Measurements from ENCODE around the gene HS3ST6.
"Not testable (repeated sequence)": the region's sequence is repeated elsewhere in the genome, so short reads cannot be mapped to it uniquely, and the experiment has no call there.

HS3ST6 gene

GRCh38 chr16:1876066-1876465, 42.1 kb downstream of the HS3ST6 start:
- not testable (repeated sequence) for DNase-seq

GRCh38 chr16:1874854-1875253, 43.4 kb downstream of the HS3ST6 start:
- no peak for DNase-seq

DNA sequence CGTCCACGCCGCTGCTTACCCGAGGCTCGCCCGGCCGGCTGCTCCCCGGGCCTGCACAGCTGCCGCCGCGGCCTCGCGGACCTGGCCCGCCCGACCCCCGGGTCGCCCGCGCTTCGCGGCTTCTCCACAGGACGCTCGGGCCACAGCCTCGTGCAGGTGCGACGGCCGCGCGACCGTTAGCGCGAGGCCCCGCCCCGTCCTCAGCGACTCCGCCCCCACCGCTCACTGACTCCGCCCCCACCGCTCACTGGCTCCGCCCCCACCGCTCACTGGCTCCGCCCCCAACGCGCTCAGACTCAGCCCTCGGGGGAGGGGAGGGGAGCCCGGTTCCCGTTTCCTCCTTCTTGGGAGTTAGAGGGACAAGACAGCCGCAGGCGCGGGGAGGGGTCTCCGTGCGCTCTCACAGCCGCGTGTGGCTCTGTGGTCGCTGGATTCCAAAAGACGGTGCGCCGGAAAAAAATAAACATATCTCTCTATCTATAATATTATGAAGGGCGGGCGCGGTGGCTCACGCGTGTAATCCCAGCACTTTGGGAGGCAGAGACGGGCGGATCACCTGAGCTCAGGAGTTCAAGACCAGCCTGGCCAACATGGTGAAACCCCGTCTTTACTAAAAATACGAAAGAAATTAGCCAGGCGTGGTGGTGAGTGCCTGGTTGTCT, 46.1 kb downstream of the HS3ST6 start, which contains the start of gene MEIOB:
TSS of gene MEIOB (minus strand) at position 191 of the 662 bp plus-strand sequence. CDS start 3,989 bp downstream, outside the sequence.
- DNase-seq = peak in 1 of 2 experiments; percentile 40

DNA sequence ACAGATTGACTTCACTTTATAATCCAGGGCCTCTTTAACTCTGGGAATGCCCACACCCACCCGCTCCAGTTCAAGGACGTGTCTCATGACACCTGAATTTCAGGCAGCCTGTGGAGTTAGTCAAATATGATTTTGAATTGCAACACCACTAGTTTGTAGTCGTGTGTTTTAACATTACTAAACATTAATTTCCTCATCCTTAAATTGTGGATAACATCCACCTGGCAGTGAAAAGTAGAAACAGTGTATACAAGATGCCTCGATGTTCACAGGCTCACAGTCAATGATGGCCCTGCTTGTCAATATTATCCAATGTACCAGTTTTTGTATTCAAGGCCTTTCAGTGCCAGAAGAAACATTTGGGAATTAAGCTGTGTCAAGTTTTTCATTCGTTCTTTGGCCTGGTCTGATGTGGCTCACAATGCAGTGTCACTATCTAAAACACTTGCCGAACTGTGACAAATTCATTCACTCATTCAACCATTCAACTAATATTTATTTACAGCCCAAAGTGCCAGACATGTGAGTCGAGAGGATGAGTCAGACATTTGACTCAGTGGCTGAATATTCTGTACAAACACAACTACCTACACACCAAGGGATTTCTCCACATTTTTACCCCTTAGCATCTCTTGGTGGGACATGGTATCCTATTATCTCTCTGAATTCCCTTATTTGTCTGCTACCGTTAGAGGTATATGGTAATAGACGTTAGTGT, 47.7 kb downstream of the HS3ST6 start:
- no peak for DNase-seq

DNA sequence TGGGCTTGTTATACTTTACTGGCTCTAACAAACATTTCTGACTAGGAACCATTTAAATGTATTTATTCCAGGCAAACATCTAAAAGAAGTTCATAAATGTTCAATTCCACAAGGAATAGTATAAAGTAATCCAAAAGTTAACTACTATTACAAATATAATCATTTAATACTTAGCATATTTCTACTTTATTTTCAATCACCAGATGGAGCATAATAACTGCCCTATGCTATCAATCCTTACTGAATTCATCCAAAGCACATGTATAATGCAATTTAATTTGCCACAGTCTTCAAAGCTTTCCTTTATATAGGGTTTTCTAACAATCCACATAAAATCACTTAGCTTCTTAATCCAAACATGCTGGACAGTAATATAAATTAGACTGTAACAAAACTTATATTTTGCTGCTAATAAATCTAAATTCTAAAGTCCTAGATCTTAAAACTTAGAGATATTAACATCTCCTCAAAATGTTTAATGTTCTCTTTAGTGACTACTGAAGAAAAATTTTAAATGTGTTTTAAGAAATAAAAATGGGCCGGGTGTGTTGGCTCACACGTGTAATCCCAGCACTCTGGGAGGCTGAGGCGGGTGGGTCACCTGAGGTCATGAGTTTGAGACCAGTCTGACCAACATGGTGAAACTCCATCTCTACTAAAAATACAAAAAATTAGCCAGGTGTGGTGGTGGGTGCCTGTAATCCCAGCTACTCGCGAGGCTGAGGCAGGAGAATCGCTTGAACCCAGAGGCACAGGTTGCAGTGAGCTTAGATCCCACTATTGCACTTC, 52.1 kb downstream of the HS3ST6 start:
- DNase-seq = no peak

- DNase-seq = peak in 1 of 2 experiments; percentile 4
These were observed 54.3 kb downstream of the HS3ST6 start for GRCh38 chr16:1863681-1864460.

GRCh38 chr16:1862394-1862793, 55.8 kb downstream of the HS3ST6 start:
- no peak for DNase-seq

GRCh38 chr16:1861730-1862129, 56.5 kb downstream of the HS3ST6 start:
- DNase-seq = no peak
